Adipose tissue (tissue), 3 donors: ENCODE measurements around the gene RNF157. TPM values are rescaled to one million over a fixed set of nuclear protein-coding genes. Genes with fewer than 3 reads are reported as not detected.
"Not testable (repeated sequence)": the region's sequence is repeated elsewhere in the genome, so short reads cannot be mapped to it uniquely, and the experiment has no call there.

Experiments
- H3K27ac ChIP-seq: one replicate; pipeline ENCODE4 v1.5.1; 2013; ENCODE audit warnings: low read depth, low read length
- WGBS, 3 donors: extraction: QIAGEN DNeasy Blood & Tissue Kit; methylation state at CpG; one replicate each; pipeline ENCODE4 v1.1.7; 2013; 5-methylcytosine and 5-hydroxymethylcytosine counted together
- polyA plus RNA-seq, 3 donors: library from polyadenylated mRNA; stranded (reverse); fragments of 200-250 nt; gene quantifications; one replicate each; pipeline ENCODE4 v1.2.3, GENCODE V29; 2013
- donor health status: healthy with polysubstance abuse.
- donor health status: Bipolar disorder and iron deficiency.
- donor health status: healthy.

RNF157 gene
- polyA plus RNA-seq, 3 donors: 5.4 to 25.2 (median 12.3) TPM

- no peak overlapping the region for H3K27ac ChIP-seq
- WGBS, 3 donors: 79 to 87% (median 82%) methylated on average over 7 of the region's 7 CpGs
Observed at GRCh38 chr17:76207275-76208059, 32.8 kb downstream of the RNF157 start.

GRCh38 chr17:76205542-76206144 lies 34.6 kb downstream of the RNF157 start:
- 92 to 95% (median 93%) methylated on average over 9 of the region's 9 CpGs for WGBS, 3 donors
- H3K27ac ChIP-seq: not testable (repeated sequence)

- no peak overlapping the region for H3K27ac ChIP-seq
- 71 to 78% (median 76%) methylated on average over 3 of the region's 3 CpGs for WGBS, 3 donors
Observed at GRCh38 chr17:76204277-76204676, 36.0 kb downstream of the RNF157 start.

GRCh38 chr17:76200354-76200753 lies 39.9 kb downstream of the RNF157 start:
- WGBS, 3 donors: 78 to 91% (median 88%) methylated on average over 4 of the region's 4 CpGs
- no peak overlapping the region for H3K27ac ChIP-seq

- WGBS, 3 donors: 76 to 88% (median 84%) methylated on average over 4 of the region's 4 CpGs
- no peak overlapping the region for H3K27ac ChIP-seq
Observed at GRCh38 chr17:76199469-76199868, 40.8 kb downstream of the RNF157 start.

- 92 to 93% (median 93%) methylated on average over 5 of the region's 5 CpGs for WGBS, 3 donors
- H3K27ac ChIP-seq: no peak overlapping the region
Observed at GRCh38 chr17:76198702-76199101, 41.6 kb downstream of the RNF157 start.

- 57 to 61% (median 60%) methylated on average over 2 of the region's 2 CpGs for WGBS, 3 donors
Observed at GRCh38 chr17:76197911-76198310, 42.4 kb downstream of the RNF157 start.

GRCh38 chr17:76196675-76197074 lies 43.6 kb downstream of the RNF157 start:
- 63 to 67% (median 64%) methylated on average over 3 of the region's 3 CpGs for WGBS, 3 donors
- H3K27ac ChIP-seq: no peak overlapping the region

More at GRCh38 chr17:76197911-76198310, 42.4 kb downstream of the RNF157 start:
- H3K27ac ChIP-seq: no peak overlapping the region

- WGBS, 3 donors: 92 to 96% (median 95%) methylated on average over 12 of the region's 12 CpGs
- no peak overlapping the region for H3K27ac ChIP-seq
Observed at GRCh38 chr17:76195281-76196096, 44.8 kb downstream of the RNF157 start.

- 64 to 87% (median 86%) methylated on average over 13 of the region's 13 CpGs for WGBS, 3 donors
Observed at GRCh38 chr17:76193591-76193990, 46.7 kb downstream of the RNF157 start.

GRCh38 chr17:76191896-76192295 lies 48.4 kb downstream of the RNF157 start:
- 33 to 58% (median 36%) methylated on average over 6 of the region's 6 CpGs for WGBS, 3 donors
- H3K27ac ChIP-seq: no peak overlapping the region

More at GRCh38 chr17:76193591-76193990, 46.7 kb downstream of the RNF157 start:
- H3K27ac ChIP-seq: no peak overlapping the region

GRCh38 chr17:76189741-76190140 lies 50.6 kb downstream of the RNF157 start:
- H3K27ac ChIP-seq: no peak overlapping the region
- WGBS, 3 donors: 88 to 93% (median 90%) methylated on average over 4 of the region's 4 CpGs

- no peak overlapping the region for H3K27ac ChIP-seq
- 79 to 86% (median 79%) methylated on average over 4 of the region's 4 CpGs for WGBS, 3 donors
Observed at GRCh38 chr17:76189247-76189646, 51.0 kb downstream of the RNF157 start.

GRCh38 chr17:76188213-76189016 lies 51.9 kb downstream of the RNF157 start:
- no peak overlapping the region for H3K27ac ChIP-seq
- WGBS, 3 donors: 61 to 82% (median 68%) methylated on average over 4 of the region's 4 CpGs

- not testable (repeated sequence) for H3K27ac ChIP-seq
- 95 to 98% (median 96%) methylated on average over 2 of the region's 2 CpGs for WGBS, 3 donors
Observed at GRCh38 chr17:76186774-76187173, 53.5 kb downstream of the RNF157 start.

GRCh38 chr17:76184290-76184689 lies 56.0 kb downstream of the RNF157 start:
- WGBS, 3 donors: 64 to 79% (median 78%) methylated on average over 2 of the region's 2 CpGs
- H3K27ac ChIP-seq: no peak overlapping the region

- no peak overlapping the region for H3K27ac ChIP-seq
- WGBS, 3 donors: 12 to 13% (median 13%) methylated on average over 11 of the region's 11 CpGs
Observed at GRCh38 chr17:76182016-76182764, 58.1 kb downstream of the RNF157 start.
